Left cardiac atrium (tissue), 4 donors: ENCODE data around the gene CTDSPL. TPM values are rescaled to one million over a fixed set of nuclear protein-coding genes. Genes with fewer than 3 reads are reported as not detected.

ENCODE experiments used
- ATAC-seq, 2 donors: fragments of 200-7000 bp; cut with Tn5 transposase; one replicate each; pipeline ENCODE4 v1.9.1; 2020; ENCODE audit warnings: mild to moderate bottlenecking in 2 of 2, moderate library complexity in 2 of 2
- DNase-seq: peaks from one replicate; pipeline ENCODE4 v3.0.0-alpha.2; 2020
- intact Hi-C, 2 donors: fragments of 100-400 bp; cut with DNase I; formaldehyde crosslinking; loops; one replicate each; pipeline versions ENCODE4 v1.14.1 to v1.15.1; 2022 to 2023
- total RNA-seq, 2 donors: library from RNA; stranded (reverse); fragmentation: NEBNext Ultra II Directional; extraction: Animal tissue kit (Norgen Biotek cat#: 25700); gene quantifications; one replicate each; pipeline ENCODE4 v1.2.1, GENCODE V29; 2021
- donor health status: DM: no; HTN: yes; CAD: no.
- donor health status: DM: no; HTN: yes; CAD: no; lungs with severe emphysema.
- donor health status: DM: yes; HTN: yes; CAD: no.
- donor health status: Dilated cardiomyopathy.

The CTDSPL gene
- total RNA-seq, 2 donors from 2014 or later, result 46.4 to 50.2 TPM

GRCh38 chr3:38003371-38003816 is 141.7 kb downstream of the CTDSPL start:
- ATAC-seq (peak; percentile 34 to 40), DNase-seq (peak; percentile 69)
- intact Hi-C loops, result loop anchor here in 1 of 2 donors (10.0 kb wide), 1 partner anchor 149 kb away; no protein-coding TSS in a partner anchor

GRCh38 chr3:38003817-38004414 is 142.2 kb downstream of the CTDSPL start:
- intact Hi-C loops, result loop anchor here in 1 of 2 donors (10.0 kb wide), 1 partner anchor 149 kb away; no protein-coding TSS in a partner anchor
- DNase-seq (peak; percentile 62), ATAC-seq (peak; percentile 21 to 50)

DNA sequence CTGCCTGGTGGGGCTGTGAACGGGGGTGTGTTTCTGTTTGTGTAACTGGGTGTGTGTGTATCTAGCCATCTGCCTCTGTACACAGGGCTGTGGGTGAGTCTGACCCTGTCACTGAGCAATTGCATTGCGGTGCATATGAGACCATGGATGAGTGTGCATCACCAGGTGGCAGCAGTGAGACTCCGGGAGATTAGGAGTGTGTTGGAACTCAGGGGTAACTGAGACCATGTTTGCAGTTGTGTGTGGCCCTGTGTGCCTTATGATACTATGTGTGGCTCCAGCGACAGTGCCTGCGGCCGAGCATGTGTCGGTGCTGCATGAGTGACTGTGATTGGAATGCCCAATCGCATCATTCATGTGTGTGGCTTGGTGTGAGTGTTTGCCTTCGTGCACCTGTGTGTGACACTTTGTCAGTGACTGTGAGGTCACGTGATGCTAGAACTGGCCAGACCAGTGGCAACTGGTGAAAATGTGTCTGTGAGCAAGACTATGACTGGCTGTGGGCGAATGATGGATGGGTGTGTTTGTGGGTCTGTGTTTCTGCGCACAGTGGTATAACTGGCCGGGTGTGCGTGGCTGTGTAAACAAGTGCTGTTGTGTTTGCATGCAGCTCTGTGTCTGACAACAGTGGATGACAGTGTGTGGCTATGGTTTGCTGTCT is 142.9 kb downstream of the CTDSPL start:
- DNase-seq (peak; percentile 82), ATAC-seq (peak; percentile 61 to 73)
- intact Hi-C loops, result loop anchor here in 1 of 2 donors (10.0 kb wide), 1 partner anchor 150 kb away; no protein-coding TSS in a partner anchor

DNA sequence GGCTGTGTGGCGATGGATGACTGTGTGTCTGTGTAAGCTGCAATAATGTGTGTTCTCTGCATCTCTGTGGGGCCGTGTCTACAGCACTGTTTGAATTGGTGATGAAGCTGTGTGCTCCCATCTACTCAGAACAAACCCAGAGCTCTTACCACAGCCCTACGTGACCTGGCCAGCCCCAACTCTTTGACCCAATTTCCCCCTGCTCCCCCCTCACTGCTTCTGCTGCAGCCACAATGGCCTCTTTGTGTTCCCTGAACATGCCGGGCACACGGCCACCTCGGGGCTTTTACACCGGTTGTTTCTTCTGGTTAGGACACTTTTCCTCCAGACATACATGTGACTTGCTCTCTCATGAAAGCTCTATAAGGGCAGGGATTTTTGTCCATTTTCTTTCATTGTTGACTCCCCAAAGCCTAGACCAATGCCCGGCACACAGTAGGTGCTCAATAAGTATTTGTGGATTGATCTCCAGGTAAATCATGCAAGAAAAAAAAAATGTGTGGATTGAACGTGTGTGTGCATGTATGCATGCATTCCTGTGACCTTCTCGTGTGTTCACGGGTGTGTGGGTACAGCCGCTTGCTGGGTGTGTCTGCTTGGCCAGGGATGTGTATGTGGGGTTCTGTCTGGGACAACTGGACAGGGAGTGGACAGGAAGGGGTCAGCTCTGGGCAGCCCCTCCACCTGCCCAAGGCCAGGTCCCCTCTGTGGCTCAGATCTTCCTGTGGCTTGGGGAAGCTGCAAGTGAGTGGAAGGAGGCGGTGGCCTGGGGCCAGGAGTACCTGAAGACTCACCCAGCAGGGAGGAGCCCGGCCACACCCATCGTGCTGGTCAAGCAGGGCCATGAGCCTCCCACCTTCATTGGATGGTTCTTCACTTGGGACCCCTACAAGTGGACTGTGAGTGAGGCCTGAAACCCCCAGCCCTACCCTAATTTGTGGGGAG is 143.7 kb downstream of the CTDSPL start:
- peak; percentile 79 for DNase-seq
- ATAC-seq, result peak; percentile 21 to 52
- intact Hi-C loops, result loop anchor here in 1 of 2 donors (10.0 kb wide), 1 partner anchor 151 kb away; no protein-coding TSS in a partner anchor

GRCh38 chr3:38006031-38006430 is 144.4 kb downstream of the CTDSPL start:
- DNase-seq, result peak; percentile 15
- intact Hi-C loops, result loop anchor here in 1 of 2 donors (10.0 kb wide), 1 partner anchor 151 kb away; no protein-coding TSS in a partner anchor
- ATAC-seq, result no peak

DNA sequence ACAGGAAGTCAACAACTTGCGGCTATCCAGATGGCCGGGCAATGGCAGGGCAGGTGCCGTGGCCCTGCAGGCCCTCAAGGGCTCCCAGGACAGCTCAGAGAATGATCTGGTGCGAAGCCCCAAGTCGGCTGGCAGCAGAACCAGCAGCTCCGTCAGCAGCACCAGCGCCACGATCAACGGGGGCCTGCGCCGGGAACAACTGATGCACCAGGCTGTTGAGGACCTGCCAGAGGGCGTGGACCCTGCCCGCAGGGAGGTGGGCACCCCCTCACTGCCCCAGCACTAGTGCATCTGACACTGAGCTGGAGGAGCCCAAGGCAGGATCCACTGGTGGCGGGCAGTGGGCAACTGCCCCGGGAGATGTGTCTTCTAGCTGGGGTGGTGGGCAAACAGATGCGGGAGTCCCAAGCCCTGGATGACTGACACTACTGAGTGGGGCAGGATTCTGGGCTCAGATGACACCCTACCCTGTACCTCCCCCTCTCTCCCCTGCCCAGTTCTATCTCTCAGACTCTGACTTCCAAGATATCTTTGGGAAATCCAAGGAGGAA is 144.8 kb downstream of the CTDSPL start:
- ATAC-seq (no peak), DNase-seq (no peak)
- intact Hi-C loops, result loop anchor here in 1 of 2 donors (10.0 kb wide), 1 partner anchor 152 kb away; no protein-coding TSS in a partner anchor

- ATAC-seq (no peak), DNase-seq (no peak)
- intact Hi-C loops, result loop anchor here in 1 of 2 donors (10.0 kb wide), 1 partner anchor 153 kb away; no protein-coding TSS in a partner anchor
Measured at GRCh38 chr3:38007754-38008090, 146.0 kb downstream of the CTDSPL start.

- intact Hi-C loops, result loop anchor here in 1 of 2 donors (10.0 kb wide), 1 partner anchor 153 kb away; no protein-coding TSS in a partner anchor
- DNase-seq (peak; percentile 17), ATAC-seq (no peak)
Measured at GRCh38 chr3:38008191-38008701, 146.6 kb downstream of the CTDSPL start.

DNA sequence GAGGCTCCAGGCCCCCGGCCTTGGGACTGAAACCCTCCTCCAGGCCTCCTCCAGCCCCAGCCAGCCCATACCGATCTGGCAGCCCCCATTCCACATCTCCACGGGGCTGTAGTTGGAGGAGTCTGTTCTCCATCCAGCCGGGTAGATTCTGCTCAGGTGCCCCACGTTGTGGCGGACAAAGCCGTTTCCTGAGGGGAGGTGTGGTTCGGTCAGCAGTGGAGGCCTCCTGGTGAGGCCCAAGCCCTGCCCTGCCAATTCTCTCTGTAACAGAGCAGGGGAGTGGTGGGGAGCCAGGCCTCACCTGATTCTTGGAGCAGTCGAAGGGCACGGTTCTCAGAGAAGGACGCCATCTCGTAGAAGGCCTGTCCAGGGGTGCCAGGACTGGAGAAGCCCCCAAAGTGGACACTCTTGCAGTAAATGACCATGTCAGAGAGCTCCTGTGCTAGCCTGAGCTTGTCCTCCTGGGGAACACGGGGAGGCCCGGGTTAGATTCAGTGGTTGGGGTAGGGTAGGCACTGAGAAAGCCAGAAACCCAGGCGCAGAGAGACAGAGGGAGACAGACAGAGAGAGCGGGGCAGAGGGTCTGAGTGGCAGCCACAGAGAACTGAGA is 147.4 kb downstream of the CTDSPL start:
- no peak for ATAC-seq

DNA sequence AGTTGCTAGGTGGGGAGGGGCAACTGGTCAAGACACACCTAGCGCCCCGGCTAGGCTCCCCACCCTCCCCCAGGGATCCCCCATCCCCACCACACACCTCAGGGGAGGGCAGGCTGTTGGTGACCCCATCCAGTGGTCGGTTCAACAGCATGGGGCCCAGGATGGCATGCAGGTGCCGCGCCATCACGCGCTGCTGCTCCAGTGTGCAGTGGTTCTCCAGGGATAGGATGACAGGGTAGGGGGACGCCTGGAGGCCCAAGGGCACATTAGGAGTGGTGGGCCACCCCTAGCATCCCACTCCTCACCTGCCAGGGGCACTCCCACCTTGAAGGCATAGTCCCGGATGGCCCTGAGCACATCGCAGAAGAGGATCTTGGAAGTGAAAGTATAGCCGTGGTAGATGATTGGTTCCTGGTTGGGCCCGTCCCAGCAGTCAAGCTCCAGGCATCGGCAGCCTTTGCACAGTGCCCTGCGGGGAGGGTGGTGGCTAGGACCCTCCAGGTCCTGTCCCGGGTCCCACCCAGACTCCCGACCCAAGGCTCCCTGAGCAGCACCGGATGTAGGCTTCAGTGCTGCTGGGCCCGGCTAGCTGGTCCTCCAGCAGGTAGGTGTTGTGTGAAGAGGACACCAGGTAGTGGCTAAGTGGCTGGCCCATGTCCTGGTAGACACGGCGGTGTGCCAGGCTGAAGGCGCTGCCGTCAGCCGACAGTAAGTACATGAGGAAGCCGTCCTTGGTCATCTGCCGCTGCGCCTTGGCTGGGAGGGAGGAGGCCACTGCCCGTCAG is 148.3 kb downstream of the CTDSPL start:
- intact Hi-C loops, result loop anchor here in 1 of 2 donors (10.0 kb wide), 1 partner anchor 155 kb away; no protein-coding TSS in a partner anchor

More for the DNA sequence above, 147.4 kb downstream of the CTDSPL start:
- intact Hi-C loops, result loop anchor here in 1 of 2 donors (10.0 kb wide), 1 partner anchor 154 kb away; no protein-coding TSS in a partner anchor
- DNase-seq, result peak; percentile 10

DNA sequence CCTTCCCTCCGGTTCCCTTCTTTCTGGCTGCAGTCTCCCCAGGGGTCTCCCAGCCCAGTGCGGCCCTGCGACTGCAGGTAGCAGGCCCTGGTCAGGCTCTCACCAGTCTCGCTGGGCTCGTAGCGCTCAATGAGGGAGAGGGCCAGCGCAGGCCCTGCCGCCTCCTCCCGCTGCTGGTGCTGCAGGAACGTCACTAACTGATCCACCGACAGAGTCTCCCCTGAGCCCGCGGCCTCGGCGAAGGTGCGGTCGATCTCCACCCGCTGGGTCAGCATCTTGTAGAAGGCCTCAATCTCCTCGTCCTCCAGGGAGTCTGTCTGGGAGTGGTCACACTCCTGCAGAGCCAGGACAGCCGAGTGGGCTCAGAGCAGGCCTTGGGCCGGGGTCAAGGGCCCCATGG is 149.4 kb downstream of the CTDSPL start:
- intact Hi-C loops, result no loop called here
- ATAC-seq, result no peak
- DNase-seq, result peak; percentile 13

More for the DNA sequence above, 148.3 kb downstream of the CTDSPL start:
- ATAC-seq (peak in 1 of 2 donors; percentile 2), DNase-seq (peak; percentile 15)

GRCh38 chr3:38015485-38015884 is 153.8 kb downstream of the CTDSPL start:
- DNase-seq (no peak), ATAC-seq (no peak)
- intact Hi-C loops, result no loop called here

DNA sequence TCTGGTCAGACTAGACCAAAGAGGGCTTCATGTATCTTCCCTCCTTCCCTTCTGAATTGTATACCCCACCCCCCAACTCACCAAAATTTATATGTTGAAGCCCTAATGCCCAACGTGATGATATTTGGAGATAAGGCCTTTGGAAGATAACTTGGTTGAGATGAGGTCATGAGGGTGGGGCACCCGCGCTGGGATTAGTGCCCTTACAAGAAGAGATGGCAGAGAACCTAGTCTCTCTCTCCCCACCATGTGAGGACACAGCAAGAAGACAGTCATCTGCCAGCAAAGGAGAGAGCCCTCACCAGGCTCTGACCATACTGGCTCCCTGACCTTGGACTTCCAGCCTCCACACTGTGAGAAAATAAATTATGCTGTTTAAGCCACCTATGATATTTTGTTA is 154.3 kb downstream of the CTDSPL start:
- ATAC-seq, result no peak
- intact Hi-C loops, result no loop called here
- DNase-seq, result no peak

DNA sequence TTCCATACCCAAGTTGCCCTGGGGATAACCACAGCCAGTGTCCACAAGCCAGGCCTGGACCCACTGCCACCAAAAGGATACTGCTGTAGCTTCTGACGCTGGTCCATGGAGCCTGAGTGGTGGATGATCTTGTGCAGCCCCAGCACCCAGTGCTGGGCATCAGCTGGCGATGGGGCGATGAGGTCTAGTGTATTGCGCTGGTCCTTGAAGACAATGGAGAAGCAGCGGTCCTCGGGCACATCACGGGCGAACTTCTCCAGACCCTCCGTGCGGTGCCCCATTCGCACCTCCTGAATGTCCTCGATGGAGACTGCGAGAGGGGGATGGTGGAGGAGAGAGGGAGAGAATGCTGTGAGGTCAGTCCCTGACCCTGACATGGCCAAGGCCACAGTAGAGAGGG is 154.7 kb downstream of the CTDSPL start:
- ATAC-seq, result no peak
- no peak for DNase-seq
- intact Hi-C loops, result no loop called here

- intact Hi-C loops, result no loop called here
- no peak for ATAC-seq
- DNase-seq, result no peak
Measured at GRCh38 chr3:38016847-38017444, 155.3 kb downstream of the CTDSPL start.

DNA sequence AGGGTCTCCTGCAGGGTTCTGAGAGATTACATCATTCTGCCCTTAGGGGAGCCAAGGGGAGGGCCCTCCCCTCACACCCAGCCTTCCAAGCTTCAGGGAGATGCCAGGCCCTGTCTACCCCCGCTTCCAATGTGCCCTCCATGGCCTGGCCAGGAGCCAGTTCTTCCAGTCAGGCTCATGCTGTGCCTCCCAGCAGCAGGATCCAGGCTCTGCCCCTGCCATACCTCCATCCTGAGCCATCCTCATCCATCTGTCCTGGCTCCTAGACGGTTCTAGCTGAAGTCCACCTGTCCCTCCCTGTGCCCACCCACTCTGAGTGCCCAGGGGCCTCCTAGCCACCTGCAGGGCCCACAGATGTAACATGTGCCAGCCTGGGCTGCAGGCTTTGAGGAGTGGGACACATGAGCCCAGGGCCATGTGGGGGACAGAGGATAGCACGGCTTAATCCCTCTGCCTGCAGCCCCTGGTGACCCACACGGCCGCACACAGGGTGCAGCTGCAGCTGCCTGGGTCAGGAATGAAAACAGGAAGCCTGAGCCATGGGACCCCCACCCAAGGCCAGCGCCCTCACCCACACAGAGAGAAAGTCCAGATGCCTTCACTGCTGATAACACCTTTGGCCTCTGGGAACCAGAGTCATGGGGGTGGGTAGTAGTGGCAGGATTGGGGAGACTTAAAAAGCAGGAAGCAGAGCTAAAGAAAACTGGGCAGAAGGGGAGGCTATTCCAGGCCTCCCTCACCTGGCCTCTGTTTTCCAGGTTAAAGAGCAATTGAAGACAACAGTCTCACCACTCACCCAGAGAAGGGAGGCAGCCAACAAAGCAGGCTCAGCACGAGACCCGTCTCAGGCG is 156.0 kb downstream of the CTDSPL start:
- ATAC-seq, result no peak
- intact Hi-C loops, result no loop called here
- DNase-seq, result no peak
